ENCODE results near the gene ZNF536. TPM values are rescaled to one million over a fixed set of nuclear protein-coding genes. Genes with fewer than 3 reads are reported as not detected.
"Not testable (repeated sequence)": the region's sequence is repeated elsewhere in the genome, so short reads cannot be mapped to it uniquely, and the experiment has no call there.

ZNF536 gene
- polyA plus RNA-seq, 4 donors: 2.8 to 3.8 (median 3.1) TPM

GRCh38 chr19:30469774-30470173 lies 97.6 kb downstream of the ZNF536 start:
- DNase-seq (ENCODE audit: low read depth in 4 of 4, low spot score in 2 of 4): no peak

- DNase-seq (ENCODE audit: low read depth in 4 of 4, low spot score in 2 of 4): no peak
These were observed 99.3 kb downstream of the ZNF536 start for GRCh38 chr19:30471441-30471840.

GRCh38 chr19:30473334-30473867 lies 101.2 kb downstream of the ZNF536 start:
- no peak for DNase-seq (ENCODE audit: low read depth in 4 of 4, low spot score in 2 of 4)

- DNase-seq (ENCODE audit: low read depth in 4 of 4, low spot score in 2 of 4): no peak
These were observed 104.8 kb downstream of the ZNF536 start for GRCh38 chr19:30476997-30477396.

GRCh38 chr19:30479231-30479630 lies 107.0 kb downstream of the ZNF536 start:
- DNase-seq (ENCODE audit: low read depth in 4 of 4, low spot score in 2 of 4): no peak

GRCh38 chr19:30480097-30480496 lies 107.9 kb downstream of the ZNF536 start:
- DNase-seq (ENCODE audit: low read depth in 4 of 4, low spot score in 2 of 4): no peak

GRCh38 chr19:30481063-30481462 lies 108.9 kb downstream of the ZNF536 start:
- DNase-seq (ENCODE audit: low read depth in 4 of 4, low spot score in 2 of 4): no peak

- DNase-seq (ENCODE audit: low read depth in 4 of 4, low spot score in 2 of 4): no peak
These were observed 109.6 kb downstream of the ZNF536 start for GRCh38 chr19:30481823-30482222.

- no peak for DNase-seq (ENCODE audit: low read depth in 4 of 4, low spot score in 2 of 4)
These were observed 110.8 kb downstream of the ZNF536 start for GRCh38 chr19:30482956-30483355.

GRCh38 chr19:30486250-30486649 lies 114.1 kb downstream of the ZNF536 start:
- DNase-seq (ENCODE audit: low read depth in 4 of 4, low spot score in 2 of 4): not testable (repeated sequence)

GRCh38 chr19:30487178-30487577 lies 115.0 kb downstream of the ZNF536 start:
- DNase-seq (ENCODE audit: low read depth in 4 of 4, low spot score in 2 of 4): no peak

- DNase-seq (ENCODE audit: low read depth in 4 of 4, low spot score in 2 of 4): no peak
These were observed 116.0 kb downstream of the ZNF536 start for GRCh38 chr19:30488191-30488590.

GRCh38 chr19:30490760-30491159 lies 118.6 kb downstream of the ZNF536 start:
- no peak for DNase-seq (ENCODE audit: low read depth in 4 of 4, low spot score in 2 of 4)

- DNase-seq (ENCODE audit: low read depth in 4 of 4, low spot score in 2 of 4): no peak
These were observed 120.5 kb downstream of the ZNF536 start for GRCh38 chr19:30492586-30493270.

GRCh38 chr19:30497034-30497433 lies 124.8 kb downstream of the ZNF536 start:
- no peak for DNase-seq (ENCODE audit: low read depth in 4 of 4, low spot score in 2 of 4)

GRCh38 chr19:30498085-30498484 lies 125.9 kb downstream of the ZNF536 start:
- DNase-seq (ENCODE audit: low read depth in 4 of 4, low spot score in 2 of 4): not testable (repeated sequence)

- DNase-seq (ENCODE audit: low read depth in 4 of 4, low spot score in 2 of 4): no peak
These were observed 126.5 kb downstream of the ZNF536 start for GRCh38 chr19:30498707-30499106.

- no peak for DNase-seq (ENCODE audit: low read depth in 4 of 4, low spot score in 2 of 4)
These were observed 132.1 kb downstream of the ZNF536 start for GRCh38 chr19:30504272-30504671.

GRCh38 chr19:30512176-30513081 lies 140.2 kb downstream of the ZNF536 start:
- no peak for DNase-seq (ENCODE audit: low read depth in 4 of 4, low spot score in 2 of 4)

- DNase-seq (ENCODE audit: low read depth in 4 of 4, low spot score in 2 of 4): no peak
These were observed 140.9 kb downstream of the ZNF536 start for GRCh38 chr19:30513082-30513411.

GRCh38 chr19:30516111-30516510 lies 143.9 kb downstream of the ZNF536 start:
- no peak for DNase-seq (ENCODE audit: low read depth in 4 of 4, low spot score in 2 of 4)

- DNase-seq (ENCODE audit: low read depth in 4 of 4, low spot score in 2 of 4): no peak
These were observed 144.3 kb downstream of the ZNF536 start for GRCh38 chr19:30516531-30516930.

Data from left renal cortex interstitium (tissue), 4 donors.